SK-N-SH treated with all-trans-retinoic acid at 6 μM for 48 hours (cell line): ENCODE measurements around the gene TOMM40.

Source experiments
- ZNF70 ChIP-seq: fragments of 450-650 bp; formaldehyde crosslinking; IDR thresholded peaks from 2 replicates; pipeline ENCODE4 v1.5.0; 2020; ENCODE audit warnings: mild to moderate bottlenecking, moderate library complexity
- TF ChIP-seq, protein P1 (sequence below): fragments of 250-450 bp; sonication (Bioruptor Pico); IDR thresholded peaks from 2 replicates; pipeline ENCODE4 v1.5.1; 2021; ENCODE audit warnings: mild to moderate bottlenecking, moderate library complexity

DNA sequence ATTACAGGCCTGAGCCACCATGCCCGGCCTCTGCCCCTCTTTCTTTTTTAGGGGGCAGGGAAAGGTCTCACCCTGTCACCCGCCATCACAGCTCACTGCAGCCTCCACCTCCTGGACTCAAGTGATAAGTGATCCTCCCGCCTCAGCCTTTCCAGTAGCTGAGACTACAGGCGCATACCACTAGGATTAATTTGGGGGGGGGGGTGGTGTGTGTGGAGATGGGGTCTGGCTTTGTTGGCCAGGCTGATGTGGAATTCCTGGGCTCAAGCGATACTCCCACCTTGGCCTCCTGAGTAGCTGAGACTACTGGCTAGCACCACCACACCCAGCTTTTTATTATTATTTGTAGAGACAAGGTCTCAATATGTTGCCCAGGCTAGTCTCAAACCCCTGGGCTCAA lies 18.7 kb downstream of the TOMM40 start:
- no peak for TF ChIP-seq ZNF70
- TF ChIP-seq, protein P1, sequence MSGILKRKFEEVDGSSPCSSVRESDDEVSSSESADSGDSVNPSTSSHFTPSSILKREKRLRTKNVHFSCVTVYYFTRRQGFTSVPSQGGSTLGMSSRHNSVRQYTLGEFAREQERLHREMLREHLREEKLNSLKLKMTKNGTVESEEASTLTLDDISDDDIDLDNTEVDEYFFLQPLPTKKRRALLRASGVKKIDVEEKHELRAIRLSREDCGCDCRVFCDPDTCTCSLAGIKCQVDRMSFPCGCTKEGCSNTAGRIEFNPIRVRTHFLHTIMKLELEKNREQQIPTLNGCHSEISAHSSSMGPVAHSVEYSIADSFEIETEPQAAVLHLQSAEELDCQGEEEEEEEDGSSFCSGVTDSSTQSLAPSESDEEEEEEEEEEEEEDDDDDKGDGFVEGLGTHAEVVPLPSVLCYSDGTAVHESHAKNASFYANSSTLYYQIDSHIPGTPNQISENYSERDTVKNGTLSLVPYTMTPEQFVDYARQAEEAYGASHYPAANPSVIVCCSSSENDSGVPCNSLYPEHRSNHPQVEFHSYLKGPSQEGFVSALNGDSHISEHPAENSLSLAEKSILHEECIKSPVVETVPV (CRISPR knock-in tag): no peak
